Tibial nerve (tissue), 4 donors: ENCODE measurements around the gene SLC16A12. TPM values are rescaled to one million over a fixed set of nuclear protein-coding genes. Genes with fewer than 3 reads are reported as not detected.
"Not testable (repeated sequence)": the region's sequence is repeated elsewhere in the genome, so short reads cannot be mapped to it uniquely, and the experiment has no call there.

Experiments
- DNase-seq, 2 donors: peaks; one replicate each; pipeline ENCODE4 v3.0.0-alpha.2; 2019; ENCODE audit warnings: low spot score in 2 of 2
- H3K27ac ChIP-seq, 4 donors: fragments of 200-600 bp; sonication (generic) in 3 of 4; one replicate each; pipeline ENCODE4 v1.5.1; 2017 to 2019; ENCODE audit warnings: mild to moderate bottlenecking in 1 of 4
- H3K27me3 ChIP-seq, 2 donors: fragments of 200-600 bp; sonication (generic) in 1 of 2; one replicate each; pipeline versions ENCODE4 v1.5.1 to v1.6.0; 2017 to 2019
- H3K36me3 ChIP-seq, 3 donors: fragments of 200-600 bp; sonication (generic); one replicate each; pipeline ENCODE4 v1.5.1; 2018 to 2019
- H3K4me1 ChIP-seq, 4 donors: fragments of 200-600 bp; sonication (generic) in 3 of 4; one replicate each; pipeline ENCODE4 v1.5.1; 2017 to 2019
- H3K4me3 ChIP-seq, 4 donors: fragments of 200-600 bp; sonication (generic) in 3 of 4; one replicate each; pipeline ENCODE4 v1.5.1; 2017 to 2019; ENCODE audit warnings: mild to moderate bottlenecking in 1 of 4, moderate library complexity in 1 of 4
- H3K9me3 ChIP-seq, 4 donors: fragments of 200-600 bp; sonication (generic) in 3 of 4; one replicate each; pipeline ENCODE4 v1.5.1; 2017 to 2019
- CTCF ChIP-seq, 5 experiments: fragments of 200-600 bp in 3 of 5; fragments of 450-650 bp in 2 of 5; sonication (generic) in 3 of 5; IDR thresholded peaks; one replicate each; pipeline ENCODE4 v1.5.1; 2016 to 2019; ENCODE audit warnings: antibody characterized with exemption in 5 of 5, mild to moderate bottlenecking in 3 of 5, moderate library complexity in 2 of 5
- EP300 ChIP-seq, 2 donors: sonication (generic); formaldehyde crosslinking; IDR thresholded peaks; one replicate each; pipeline ENCODE4 v1.6.1; 2017; ENCODE audit warnings: antibody characterized with exemption in 2 of 2, mild to moderate bottlenecking in 1 of 2
- POLR2A ChIP-seq, 2 donors: fragments of 450-650 bp; IDR thresholded peaks; one replicate each; pipeline ENCODE4 v1.6.1; 2017; ENCODE audit warnings: antibody characterized with exemption in 2 of 2, mild to moderate bottlenecking in 2 of 2, moderate library complexity in 2 of 2
- WGBS, 2 donors: methylation state at CpG; one replicate each; pipeline ENCODE4 v1.1.5; 2018; 5-methylcytosine and 5-hydroxymethylcytosine counted together
- total RNA-seq, 4 donors: library from RNA; depleted of rRNA; stranded (reverse); fragments of >200 nt; gene quantifications; one replicate each; pipeline ENCODE4 v1.1.0, GENCODE V29; 2016

The SLC16A12 gene
- total RNA-seq, 4 donors from 2014 or later, result 25.8 to 45.4 (median 42.8) TPM

- no peaks in the 10 kb centered on the region for H3K36me3 ChIP-seq
- no peaks in the 10 kb centered on the region for H3K4me1 ChIP-seq
- no peak overlapping the region for H3K27ac ChIP-seq
- no peaks in the 10 kb centered on the region for H3K27me3 ChIP-seq
- 59 to 88% methylated on average over 2 of the region's 2 CpGs for WGBS, 2 donors
- no peak overlapping the region for H3K4me3 ChIP-seq
- no peak for DNase-seq
- TF ChIP-seq POLR2A (IDR thresholded peaks at IDR 0.05), result no peak
- no peaks in the 10 kb centered on the region for H3K9me3 ChIP-seq
These were observed 12.6 kb upstream of the SLC16A12 start for GRCh38 chr10:89547853-89548513.

- not testable (repeated sequence) for DNase-seq, H3K4me3 ChIP-seq, H3K27me3 ChIP-seq, H3K36me3 ChIP-seq, H3K27ac ChIP-seq, H3K9me3 ChIP-seq, H3K4me1 ChIP-seq
- 97 to 100% methylated on average over 1 of the region's 1 CpG for WGBS, 2 donors
These were observed 11.3 kb upstream of the SLC16A12 start for GRCh38 chr10:89546651-89547050.

GRCh38 chr10:89543841-89544240, 8.4 kb upstream of the SLC16A12 start:
- Histone ChIP-seq H3K4me1 (no peaks in the 10 kb centered on the region), H3K36me3 (no peaks in the 10 kb centered on the region), H3K4me3 (no peak overlapping the region), H3K27ac (no peak overlapping the region), H3K9me3 (no peaks in the 10 kb centered on the region), H3K27me3 (no peaks in the 10 kb centered on the region)
- DNase-seq, result no peak
- WGBS, 2 donors, result 92 to 94% methylated on average over 3 of the region's 3 CpGs
- TF ChIP-seq EP300 (IDR thresholded peaks at IDR 0.05) (no peak), CTCF (IDR thresholded peaks at IDR 0.05) (no peak), POLR2A (IDR thresholded peaks at IDR 0.05) (no peak)

GRCh38 chr10:89540420-89540949, 5.1 kb upstream of the SLC16A12 start:
- Histone ChIP-seq H3K36me3 (no peaks in the 10 kb centered on the region), H3K27ac (no peak overlapping the region), H3K4me1 (peaks cover 0 to 12% (median 2%) of the 10 kb centered on the region in 4 donors), H3K27me3 (peaks cover 0 to 6% of the 10 kb centered on the region in 2 donors), H3K4me3 (no peak overlapping the region), H3K9me3 (no peaks in the 10 kb centered on the region)
- no peak for DNase-seq
- whole genome bisulfite sequencing, 2 donors, result 85 to 88% methylated on average over 4 of the region's 4 CpGs
- TF ChIP-seq POLR2A (IDR thresholded peaks at IDR 0.05), result no peak
- TF ChIP-seq EP300 (IDR thresholded peaks at IDR 0.05), result no peak
- TF ChIP-seq CTCF (IDR thresholded peaks at IDR 0.05), result no peak

GRCh38 chr10:89537364-89537763, 2.0 kb upstream of the SLC16A12 start:
- Histone ChIP-seq H3K27me3 (peaks cover 0 to 36% of the 10 kb centered on the region in 2 donors), H3K4me3 (no peak overlapping the region), H3K36me3 (no peaks in the 10 kb centered on the region), H3K4me1 (peaks cover 0 to 29% (median 7%) of the 10 kb centered on the region in 4 donors), H3K27ac (peak overlapping the region in 1 of 4 donors; percentile 54), H3K9me3 (no peaks in the 10 kb centered on the region)
- DNase-seq, result no peak
- 47 to 65% methylated on average over 1 of the region's 1 CpG for WGBS, 2 donors
- no peak for TF ChIP-seq EP300 (IDR thresholded peaks at IDR 0.05)
- TF ChIP-seq POLR2A (IDR thresholded peaks at IDR 0.05), result no peak
- no peak for TF ChIP-seq CTCF (IDR thresholded peaks at IDR 0.05)

GRCh38 chr10:89536013-89536354, 590 bp upstream of the SLC16A12 start:
- H3K9me3 ChIP-seq, result no peaks in the 10 kb centered on the region
- 13 to 23% methylated on average over 11 to 16 of the region's 16 CpGs for WGBS, 2 donors
- H3K4me1 ChIP-seq, result peaks cover 0 to 34% (median 7%) of the 10 kb centered on the region in 4 donors
- peak overlapping the region in 3 of 4 donors; percentile 70 to 90 (median 74) for H3K27ac ChIP-seq
- no peaks in the 10 kb centered on the region for H3K36me3 ChIP-seq
- peaks cover 0 to 49% of the 10 kb centered on the region in 2 donors for H3K27me3 ChIP-seq
- no peak for TF ChIP-seq POLR2A (IDR thresholded peaks at IDR 0.05)
- no peak for TF ChIP-seq EP300 (IDR thresholded peaks at IDR 0.05)
- TF ChIP-seq CTCF (IDR thresholded peaks at IDR 0.05), result no peak
- no peak for DNase-seq
- H3K4me3 ChIP-seq, result peak overlapping the region; percentile 41 to 77 (median 46)
